Activated CD4-positive, CD25-positive, alpha-beta regulatory T cell treated with anti-CD3 and anti-CD28 coated beads, Interleukin-2, amount 50 U/mL, for 16 hours (primary cell): ENCODE data around the gene IRX1.

ENCODE experiments used
- DNase-seq: peaks from one replicate; pipeline ENCODE4 v3.0.0-alpha.2; 2020; ENCODE audit warnings: low read depth, low spot score

IRX1 gene

DNA sequence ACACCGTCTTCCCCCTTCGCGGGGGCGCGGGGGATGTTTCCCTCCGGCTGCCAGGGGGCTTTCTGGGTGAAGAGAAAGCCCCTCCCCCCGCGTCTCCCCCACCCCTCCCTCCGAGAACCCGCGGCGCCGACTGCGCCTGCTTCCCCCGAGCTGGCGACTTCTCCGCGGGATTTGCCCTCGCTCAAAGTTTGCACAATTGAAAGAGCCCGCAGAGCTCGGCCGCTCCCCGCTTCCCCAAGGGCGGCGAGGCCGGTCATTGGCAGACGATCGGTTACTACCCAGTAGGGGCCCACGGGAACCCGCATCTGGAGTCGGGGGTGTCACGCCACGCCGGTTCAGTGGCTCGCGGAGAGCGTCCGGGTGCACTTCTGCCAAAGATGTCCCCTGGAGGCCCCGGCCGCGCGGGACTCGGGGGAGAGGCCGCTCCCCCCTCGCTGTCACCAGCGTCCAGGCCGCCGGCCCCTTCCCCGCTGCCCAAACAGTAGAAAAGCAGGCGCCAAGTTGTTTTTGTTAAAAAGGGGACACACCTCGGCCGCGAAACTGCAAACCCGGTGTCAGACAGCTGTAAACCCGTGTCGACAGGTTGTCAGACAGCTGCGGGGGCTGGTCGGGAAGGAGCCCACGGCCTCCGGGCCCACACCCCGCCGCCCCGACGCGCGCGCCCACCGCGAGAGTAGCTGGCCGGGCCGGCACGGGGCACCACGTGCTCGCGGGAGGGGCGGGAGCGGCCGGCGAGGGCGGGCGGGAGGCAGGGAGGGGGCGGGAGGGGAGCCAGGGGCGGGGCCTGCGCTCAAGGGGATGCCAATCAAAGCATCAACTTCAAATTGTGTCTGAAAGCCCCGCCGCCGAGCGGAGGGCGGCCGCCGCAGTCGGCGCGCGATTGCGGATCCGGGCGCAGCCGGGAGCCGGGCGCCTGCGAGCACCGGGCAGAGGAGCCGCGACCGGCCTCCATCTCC lies at the start of gene IRX1:
TSS of gene IRX1 (plus strand) at position 827 of the 956 bp plus-strand sequence. CDS start 274 bp downstream, outside the sequence.
- DNase-seq: no peak

DNA sequence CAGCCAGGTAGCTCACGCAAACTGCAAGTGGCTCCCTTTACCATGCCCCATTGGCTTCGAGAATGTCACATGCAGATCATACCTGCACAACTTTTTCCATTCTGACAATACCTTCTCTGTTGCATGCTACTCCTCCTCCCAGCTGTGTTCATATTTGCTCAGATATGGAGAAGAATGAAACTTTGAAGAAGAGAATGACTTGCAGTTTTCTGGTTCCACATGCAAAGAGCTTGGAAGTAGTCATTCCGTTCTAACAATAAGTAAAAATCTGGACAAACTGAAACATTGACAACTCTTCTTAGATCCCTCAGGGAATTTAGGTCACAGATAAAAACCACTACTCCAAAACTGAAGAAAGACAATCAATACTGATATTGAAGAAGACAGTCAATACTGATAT lies 49.6 kb upstream of the IRX1 start:
- no peak for DNase-seq

DNA sequence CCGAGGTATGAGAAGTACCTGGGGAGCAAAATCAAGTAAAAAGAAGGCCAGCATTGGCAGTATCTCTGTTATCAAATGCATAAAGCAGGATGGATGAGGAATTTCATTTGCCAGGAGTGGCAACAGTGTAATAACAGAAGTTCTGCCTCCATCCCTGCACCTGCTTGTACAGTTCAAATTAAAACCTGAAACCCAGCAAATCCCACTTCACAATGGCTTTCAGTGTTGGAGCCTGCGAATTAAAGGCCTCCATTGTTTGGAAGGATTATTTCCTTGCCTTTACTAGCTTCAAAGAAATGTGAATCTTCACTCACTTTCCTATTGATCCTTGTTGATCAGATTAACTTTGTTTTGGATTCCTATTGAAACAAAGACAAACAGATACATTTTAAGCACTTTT lies 31.5 kb upstream of the IRX1 start:
- DNase-seq: no peak

DNA sequence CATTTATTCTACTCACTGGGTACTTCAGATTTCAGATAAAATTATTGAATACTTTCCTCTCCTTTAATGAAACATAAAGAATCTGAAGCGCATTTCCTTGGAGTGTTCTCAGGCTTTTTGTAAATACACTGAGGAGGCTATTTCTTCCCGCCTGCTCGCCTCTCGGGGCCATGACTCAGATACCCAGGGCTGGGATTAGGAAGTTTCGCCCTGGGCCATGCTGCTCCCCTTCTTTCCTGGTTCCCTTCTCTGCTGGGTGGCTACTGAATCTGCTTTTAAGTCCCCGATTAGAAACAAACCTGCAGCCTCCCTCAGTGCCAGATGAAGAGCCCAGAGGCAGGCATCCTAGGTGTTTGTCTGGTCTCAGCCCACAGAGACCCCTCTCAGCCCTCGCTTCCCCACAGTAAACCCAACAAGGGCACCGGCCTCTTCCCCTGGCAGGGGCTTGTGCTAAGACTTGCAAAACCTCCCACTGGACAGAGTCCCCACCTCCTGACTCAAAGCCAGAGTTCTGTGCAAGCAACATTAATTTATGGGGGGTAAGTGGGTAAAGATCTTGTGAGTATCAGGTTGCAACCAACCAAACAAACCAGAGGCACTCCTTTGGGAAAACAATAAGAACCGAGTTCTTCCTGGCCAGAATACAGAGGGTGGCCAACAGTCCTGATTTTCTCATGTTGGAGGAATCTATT lies 30.7 kb upstream of the IRX1 start:
- no peak for DNase-seq

DNA sequence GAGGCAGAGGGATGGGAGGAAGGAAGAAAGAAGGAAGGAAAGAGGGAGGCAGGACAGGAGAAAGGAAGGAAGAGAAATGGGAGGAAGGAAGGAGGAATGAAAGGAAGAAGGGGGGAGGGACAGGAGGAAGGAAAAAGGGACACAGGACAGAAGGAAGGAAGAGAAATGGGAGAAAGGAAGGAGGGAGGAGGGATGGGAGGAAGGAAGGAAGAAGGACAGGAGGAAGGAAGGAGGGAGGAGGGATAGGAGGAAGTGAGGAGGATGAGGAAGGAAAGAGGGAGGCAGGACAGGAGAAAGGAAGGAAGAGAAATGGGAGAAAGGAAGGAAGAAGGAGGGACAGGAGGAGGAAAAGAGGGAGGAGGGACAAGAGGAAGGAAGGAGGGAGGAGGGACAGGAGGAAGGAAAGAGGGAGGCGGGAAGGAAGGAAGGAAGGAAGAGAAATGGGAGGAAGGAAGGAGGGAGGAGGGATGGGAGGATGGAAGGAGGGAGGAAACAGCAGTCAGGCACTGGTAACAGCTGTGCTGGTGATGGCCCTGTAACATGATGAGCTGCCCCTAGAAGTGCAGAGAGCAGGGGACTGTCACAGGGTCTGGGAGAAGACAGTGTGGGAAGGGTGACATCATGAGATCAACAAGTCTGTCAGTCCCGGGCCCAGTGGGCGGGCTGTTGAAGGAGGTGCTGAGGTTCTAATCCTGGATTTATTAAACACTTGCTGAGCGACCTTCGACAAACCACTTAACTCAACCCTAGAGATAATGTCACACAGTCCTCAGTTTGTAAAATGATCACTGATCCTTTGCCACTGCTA lies 10.7 kb upstream of the IRX1 start:
- DNase-seq: no peak

DNA sequence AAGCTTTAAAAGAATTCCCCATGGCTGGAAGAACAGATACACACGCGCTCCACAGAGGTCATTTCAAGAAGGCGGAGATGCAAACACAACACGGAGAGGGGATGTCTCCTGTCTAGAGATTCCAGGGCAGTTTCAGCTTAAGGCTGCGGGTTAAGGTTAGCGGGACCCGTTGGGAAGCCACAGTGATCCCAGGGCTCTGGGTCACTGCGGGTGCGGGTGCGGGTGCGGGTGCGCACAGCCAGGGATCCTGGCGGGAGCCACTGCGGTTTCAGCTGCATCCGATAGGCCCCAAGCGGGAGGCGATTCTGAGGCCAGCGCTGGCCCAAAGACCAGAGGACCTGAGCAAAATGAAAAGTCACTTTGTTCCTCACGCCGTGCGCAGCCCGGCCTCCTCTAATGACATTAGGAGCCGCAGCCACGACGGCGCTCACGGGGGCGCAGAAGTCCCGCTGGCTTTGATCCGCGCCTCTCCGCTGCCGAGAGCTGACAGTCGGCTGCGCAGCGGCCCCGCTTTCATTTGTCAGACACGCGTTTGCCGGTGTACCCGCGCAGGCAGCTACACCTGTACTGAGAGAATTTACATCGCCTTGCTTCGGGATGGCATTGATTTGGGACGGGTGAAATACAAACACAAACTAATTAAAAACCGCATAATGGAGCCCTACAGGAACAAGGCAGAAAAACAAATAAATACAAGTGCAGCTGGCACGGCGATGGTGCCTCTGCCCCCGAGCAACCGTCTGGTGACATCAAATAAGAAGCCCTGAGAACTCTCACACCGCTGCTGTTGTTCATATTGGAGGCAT lies 5.3 kb upstream of the IRX1 start:
- DNase-seq: no peak

DNA sequence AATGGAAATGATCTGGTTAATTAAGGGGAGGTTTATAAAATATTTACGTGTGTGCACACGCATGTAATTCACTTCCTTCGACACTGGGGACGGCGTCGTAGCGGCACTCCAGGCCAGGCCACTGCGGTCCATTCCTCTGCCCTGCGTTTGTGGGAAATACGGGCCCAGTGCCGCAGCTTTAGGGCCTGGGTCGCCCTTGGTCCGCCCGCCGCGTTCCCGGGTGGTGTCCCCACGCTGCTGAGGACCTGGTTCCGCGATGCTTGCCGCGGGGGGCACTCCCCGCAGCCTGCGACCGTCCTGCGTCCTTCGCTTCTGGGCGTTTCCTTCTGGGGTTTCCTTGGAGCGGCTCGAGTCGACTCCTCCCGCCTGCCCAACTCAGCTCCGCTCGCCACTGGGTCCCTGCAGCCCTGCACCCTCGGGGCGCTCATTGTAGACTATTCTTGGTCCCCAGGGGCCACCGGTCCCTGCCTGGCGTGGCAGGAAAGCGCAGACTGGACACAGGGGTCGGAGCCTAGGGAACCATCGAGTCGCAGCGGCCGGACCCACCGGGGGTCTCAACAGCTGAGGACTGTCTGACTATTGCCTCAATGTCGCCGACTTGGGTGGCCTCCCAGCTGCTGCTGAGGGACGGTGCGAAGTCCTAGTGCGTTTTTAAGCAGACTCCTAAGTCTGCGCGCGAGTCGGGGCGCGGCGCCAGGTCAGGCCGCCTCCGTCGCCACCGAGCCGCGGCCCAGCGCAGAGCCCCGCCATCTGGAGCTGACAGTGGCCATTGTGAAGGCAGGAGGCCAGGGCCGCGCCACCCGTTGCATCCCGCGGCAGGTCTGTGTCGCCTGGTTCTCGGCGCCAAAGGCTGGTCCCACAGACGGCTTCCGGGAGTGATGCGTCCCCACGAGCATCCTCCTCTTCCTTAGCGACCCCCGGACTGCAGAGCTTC lies 4.4 kb upstream of the IRX1 start:
- no peak for DNase-seq

DNA sequence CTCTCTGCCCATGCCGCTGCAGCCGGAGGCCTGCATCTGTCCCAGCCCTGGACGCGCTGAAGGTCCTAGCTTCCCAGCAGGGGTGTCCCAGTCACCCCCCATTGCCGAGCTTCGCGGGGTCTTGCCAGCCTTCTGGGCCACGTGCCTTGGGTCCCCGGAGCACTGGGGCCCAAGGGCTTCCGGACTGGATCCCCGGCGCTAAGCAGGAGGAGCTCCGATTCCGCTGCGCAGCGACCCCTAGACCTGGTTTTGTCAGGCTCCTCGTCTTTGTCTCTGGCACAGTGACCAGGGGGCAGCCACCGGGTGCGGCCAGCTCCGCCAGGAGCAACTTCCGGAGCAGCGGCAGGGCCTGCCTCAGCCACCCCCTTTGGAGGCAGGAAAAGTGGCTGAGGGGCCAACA lies 3.3 kb upstream of the IRX1 start:
- DNase-seq: no peak

DNA sequence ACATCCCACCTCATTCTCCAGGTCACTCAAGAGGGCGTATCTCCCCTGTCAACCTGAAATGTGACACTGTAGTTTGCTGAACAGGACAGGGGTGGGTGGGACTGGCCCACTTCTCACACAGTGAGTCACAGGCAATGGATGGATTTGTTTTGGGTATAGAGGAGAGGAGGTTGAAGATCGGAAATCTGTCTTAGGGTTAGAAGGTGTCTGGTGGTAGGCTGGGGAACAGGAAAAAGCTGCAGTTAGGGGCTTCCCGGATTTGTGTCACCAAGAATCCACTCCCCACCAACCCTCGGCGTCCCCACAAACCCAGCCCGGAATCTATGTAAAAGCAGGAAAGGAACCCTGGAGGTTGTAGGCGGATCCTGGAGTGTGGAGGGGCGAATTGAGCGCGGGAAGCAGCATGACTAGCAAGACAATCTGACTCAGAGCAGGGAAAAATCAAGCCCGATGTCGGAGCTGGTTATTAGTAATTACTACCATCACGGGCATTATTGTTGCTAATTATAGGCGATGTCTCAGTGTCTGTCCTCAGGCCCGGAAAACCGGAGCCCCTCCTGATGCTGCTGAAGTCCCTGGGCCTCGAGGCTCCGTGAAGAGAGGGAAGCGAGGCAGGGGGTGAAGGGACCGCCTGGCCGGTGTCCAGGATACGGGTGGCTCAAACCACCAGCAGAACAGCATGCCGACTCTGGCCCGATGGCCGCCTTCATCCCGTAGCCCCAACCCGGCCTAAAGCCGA lies 1.7 kb upstream of the IRX1 start:
- no peak for DNase-seq

DNA sequence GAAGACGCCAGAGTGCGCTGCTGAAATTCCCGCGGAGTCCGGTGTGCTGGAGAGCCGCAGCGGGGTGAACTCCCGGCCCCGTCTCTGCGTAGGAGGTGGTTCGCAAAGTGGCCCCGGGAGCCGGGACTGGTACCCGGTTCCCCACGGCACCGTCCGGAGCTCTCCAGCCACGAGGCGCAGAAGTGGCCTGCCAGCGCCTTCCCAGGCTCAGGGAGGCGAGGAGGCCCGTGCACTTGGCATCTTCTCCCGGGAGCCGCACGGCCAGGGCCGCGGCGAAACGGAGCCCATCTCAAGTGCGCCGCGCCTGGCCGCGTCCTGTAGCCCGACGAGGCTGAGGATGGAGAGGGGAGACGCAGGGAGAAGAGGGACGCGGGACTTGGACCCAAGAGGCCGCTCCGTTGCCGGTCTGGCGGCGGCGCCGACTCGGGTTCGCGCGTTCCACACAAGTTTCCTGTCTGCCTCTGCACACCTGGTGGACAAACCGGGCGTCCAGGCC lies 1.1 kb upstream of the IRX1 start:
- no peak for DNase-seq

DNA sequence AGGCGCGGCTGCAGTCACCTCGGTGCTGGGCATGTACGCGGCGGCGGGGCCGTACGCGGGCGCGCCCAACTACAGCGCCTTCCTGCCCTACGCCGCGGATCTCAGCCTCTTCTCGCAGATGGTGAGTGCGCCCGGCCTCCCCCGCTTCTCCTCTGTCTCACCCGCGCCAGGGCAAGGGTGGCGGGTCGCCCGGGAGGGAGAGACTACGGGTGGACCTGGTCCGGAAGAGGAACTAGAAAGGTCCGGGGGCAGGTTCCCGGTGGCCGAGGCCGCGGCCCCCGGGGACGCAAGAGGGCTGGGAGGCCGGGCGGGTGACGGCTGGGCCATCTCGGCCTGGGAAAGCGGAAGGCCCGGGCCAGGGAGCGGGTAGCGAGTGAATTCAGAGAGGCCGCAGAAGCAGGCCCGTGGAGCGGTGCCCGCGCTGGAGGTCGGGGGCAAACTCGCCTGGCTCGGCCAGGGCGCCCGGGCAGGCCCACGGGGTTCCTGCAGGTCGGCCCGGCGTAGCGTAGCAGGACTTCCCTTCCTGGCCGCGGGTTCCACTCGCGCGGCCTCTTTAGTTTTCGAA lies 711 bp downstream of the IRX1 start:
- DNase-seq: no peak

DNA sequence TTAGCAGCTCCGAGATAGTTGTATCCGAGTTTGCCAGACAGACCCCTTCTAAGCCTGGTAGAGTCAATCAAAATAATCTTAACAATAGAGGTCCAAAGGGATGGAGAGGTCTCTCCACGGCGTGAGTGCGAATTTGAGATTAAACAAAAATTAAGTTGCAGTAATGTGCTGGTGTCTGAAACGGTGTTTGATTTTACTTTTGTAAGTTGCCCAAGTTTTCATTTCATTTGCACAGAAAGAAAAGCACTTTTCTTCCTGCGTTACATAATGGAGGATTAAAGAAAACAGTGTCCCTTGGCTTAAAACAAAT lies 1.2 kb downstream of the IRX1 start:
- DNase-seq: no peak

DNA sequence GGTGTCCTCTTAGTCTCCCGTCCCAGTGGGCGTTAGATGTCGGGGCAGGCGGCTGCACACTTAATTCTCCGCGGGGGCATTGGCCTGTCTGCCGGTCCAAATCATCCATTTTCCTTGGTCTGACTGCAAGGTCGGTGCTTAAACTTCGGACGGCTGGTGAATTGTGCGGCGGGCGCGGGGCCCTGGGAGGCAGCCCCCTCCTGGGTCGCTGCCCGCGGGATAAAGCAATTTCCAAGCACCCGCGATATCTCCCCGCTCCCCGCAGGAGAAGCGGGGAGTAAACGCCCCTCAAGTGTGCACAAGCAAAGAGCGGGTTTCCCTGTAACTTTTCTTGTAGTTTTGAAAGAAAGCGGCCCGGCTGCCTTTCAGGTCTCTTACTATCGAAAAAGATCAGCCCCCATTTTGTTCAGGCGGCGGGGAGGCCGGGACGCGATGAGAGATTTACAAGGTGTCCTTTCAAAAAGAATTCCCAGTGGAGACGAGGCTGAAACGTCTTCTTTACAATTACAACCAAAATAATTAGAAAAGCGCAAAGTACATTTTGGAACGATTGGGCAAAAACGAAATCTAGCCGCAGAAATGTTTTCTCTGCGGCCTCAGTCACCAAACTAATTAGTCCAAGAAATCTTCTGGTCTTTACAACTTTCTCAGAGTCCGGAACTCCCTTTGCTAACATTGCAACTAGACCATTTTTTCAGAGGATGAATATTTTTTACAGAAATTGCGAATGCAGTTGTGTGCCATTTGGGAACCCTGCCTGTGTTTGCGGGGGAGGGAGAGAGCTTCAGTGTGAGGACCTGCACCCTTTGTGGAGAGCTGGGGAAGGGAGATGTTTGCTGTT lies 1.8 kb downstream of the IRX1 start:
- no peak for DNase-seq

DNA sequence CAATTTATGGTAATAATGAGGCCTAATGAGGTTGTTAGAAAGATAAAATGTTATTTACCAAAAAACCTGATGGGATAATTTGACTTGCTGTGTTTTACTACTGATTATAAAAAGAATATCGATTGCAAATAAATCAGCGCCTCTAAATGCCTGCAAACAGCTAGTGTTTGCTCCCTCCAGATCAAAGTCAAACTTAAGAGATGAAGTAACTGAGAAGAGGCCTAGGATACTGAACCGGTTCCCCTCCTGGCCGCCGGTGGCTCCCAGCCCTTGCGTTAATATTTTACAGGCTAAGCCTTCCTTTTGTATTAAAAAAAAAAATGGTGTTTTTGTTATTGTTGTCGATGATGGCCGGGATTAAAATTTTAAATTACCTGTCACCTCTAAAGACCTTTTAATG lies 2.6 kb downstream of the IRX1 start:
- no peak for DNase-seq

DNA sequence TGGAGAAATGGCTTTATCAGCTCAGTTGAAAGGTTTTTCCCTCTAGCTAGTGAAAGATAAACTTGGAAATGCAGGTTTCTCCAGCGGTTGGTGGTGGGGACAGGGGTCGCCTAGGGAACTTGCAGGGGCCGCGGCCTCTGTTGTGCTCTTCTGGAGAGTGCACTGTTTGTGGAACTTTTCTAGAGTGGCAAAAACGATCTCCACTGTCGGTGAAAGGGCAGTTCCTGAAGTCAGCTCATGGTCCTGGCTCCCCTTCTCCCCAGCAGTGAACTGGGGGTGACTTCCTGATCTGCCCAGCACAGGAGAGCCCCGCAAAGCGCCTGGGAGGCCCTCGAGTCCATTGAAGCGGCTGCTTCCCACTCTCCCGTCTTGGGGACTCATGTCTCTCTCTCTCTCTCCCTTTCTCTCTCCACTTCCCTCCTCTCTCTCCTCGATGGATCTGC lies 3.2 kb downstream of the IRX1 start:
- no peak for DNase-seq

DNA sequence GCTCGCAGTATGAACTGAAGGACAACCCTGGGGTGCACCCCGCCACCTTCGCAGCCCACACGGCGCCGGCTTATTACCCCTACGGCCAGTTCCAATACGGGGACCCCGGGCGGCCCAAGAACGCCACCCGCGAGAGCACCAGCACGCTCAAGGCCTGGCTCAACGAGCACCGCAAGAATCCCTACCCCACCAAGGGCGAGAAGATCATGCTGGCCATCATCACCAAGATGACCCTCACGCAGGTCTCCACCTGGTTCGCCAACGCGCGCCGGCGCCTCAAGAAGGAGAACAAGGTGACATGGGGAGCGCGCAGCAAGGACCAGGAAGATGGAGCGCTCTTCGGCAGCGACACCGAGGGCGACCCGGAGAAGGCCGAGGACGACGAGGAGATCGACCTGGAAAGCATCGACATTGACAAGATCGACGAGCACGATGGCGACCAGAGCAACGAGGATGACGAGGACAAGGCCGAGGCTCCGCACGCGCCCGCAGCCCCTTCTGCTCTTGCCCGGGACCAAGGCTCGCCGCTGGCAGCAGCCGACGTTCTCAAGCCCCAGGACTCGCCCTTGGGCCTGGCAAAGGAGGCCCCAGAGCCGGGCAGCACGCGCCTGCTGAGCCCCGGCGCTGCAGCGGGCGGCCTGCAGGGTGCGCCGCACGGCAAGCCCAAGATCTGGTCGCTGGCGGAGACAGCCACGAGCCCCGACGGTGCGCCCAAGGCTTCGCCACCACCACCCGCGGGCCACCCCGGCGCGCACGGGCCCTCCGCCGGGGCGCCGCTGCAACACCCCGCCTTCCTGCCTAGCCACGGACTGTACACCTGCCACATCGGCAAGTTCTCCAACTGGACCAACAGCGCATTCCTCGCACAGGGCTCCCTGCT lies 3.8 kb downstream of the IRX1 start:
- DNase-seq: no peak
